Neuronal stem cell (in vitro differentiated cells): ENCODE data around the gene GCG.

Experiments
- DNase-seq: peaks from one replicate; pipeline ENCODE4 v3.0.0-alpha.2; 2013; ENCODE audit warnings: low spot score
- H2AFZ ChIP-seq: one replicate; pipeline ENCODE4 v1.6.1; 2013; ENCODE audit warnings: mild to moderate bottlenecking, low read length, inconsistent platforms
- H2AK5ac ChIP-seq: 2 replicates; pipeline ENCODE4 v1.6.1; 2013; ENCODE audit warnings: low read depth, mild to moderate bottlenecking, inconsistent platforms, low read length, moderate library complexity, mixed read lengths
- H2BK120ac ChIP-seq: 2 replicates; pipeline ENCODE4 v1.6.1; 2013; ENCODE audit warnings: low read depth, mild to moderate bottlenecking, inconsistent platforms, low read length, moderate library complexity, mixed read lengths
- H2BK12ac ChIP-seq: one replicate; pipeline ENCODE4 v1.6.1; 2013; ENCODE audit warnings: low read length, inconsistent platforms
- H2BK15ac ChIP-seq: 2 replicates; pipeline ENCODE4 v1.6.1; 2013; ENCODE audit warnings: mild to moderate bottlenecking, low read length, inconsistent platforms, mixed read lengths
- H2BK5ac ChIP-seq: one replicate; pipeline ENCODE4 v1.6.1; 2013; ENCODE audit warnings: inconsistent platforms, mild to moderate bottlenecking, low read length, moderate library complexity
- H3K14ac ChIP-seq: one replicate; pipeline ENCODE4 v1.6.1; 2013; ENCODE audit warnings: low read length, inconsistent platforms
- H3K18ac ChIP-seq: 2 replicates; pipeline ENCODE4 v1.6.1; 2013; ENCODE audit warnings: low read length, inconsistent platforms
- H3K23ac ChIP-seq: 2 replicates; pipeline ENCODE4 v1.6.1; 2013; ENCODE audit warnings: low read depth, mild to moderate bottlenecking, mixed read lengths, low read length, inconsistent platforms; ENCODE audit not compliant: poor library complexity
- H3K27ac ChIP-seq: replicated peaks from 3 replicates; pipeline ENCODE4 v1.5.1; 2013; ENCODE audit warnings: low read length, inconsistent platforms
- H3K27me3 ChIP-seq, 3 experiments: 2 replicates each; pipeline ENCODE4 v1.6.1; 2013; ENCODE audit warnings: low read length in 3 of 3, mild to moderate bottlenecking in 2 of 3, inconsistent platforms in 1 of 3, low read depth in 1 of 3, mixed read lengths in 1 of 3, moderate library complexity in 1 of 3; ENCODE audit not compliant: control insufficient read depth in 3 of 3, insufficient read depth in 3 of 3
- H3K36me3 ChIP-seq, 2 donors: replicated peaks in 1 of 2; 2 replicates each; pipeline ENCODE4 v1.6.1; 2013; ENCODE audit warnings: low read length in 2 of 2; ENCODE audit not compliant: control insufficient read depth in 2 of 2, insufficient read depth in 2 of 2
- H3K4ac ChIP-seq: 2 replicates; pipeline ENCODE4 v1.6.1; 2013; ENCODE audit warnings: inconsistent platforms, mild to moderate bottlenecking, low read length, moderate library complexity
- H3K4me1 ChIP-seq, 2 donors: 1 replicate in 1 of 2; 2 replicates in 1 of 2; pipeline ENCODE4 v1.6.1; 2013; ENCODE audit warnings: low read length in 2 of 2, low read depth in 1 of 2; ENCODE audit not compliant: control insufficient read depth in 2 of 2, insufficient read depth in 1 of 2
- H3K4me2 ChIP-seq: one replicate; pipeline ENCODE4 v1.6.1; 2013; ENCODE audit warnings: mild to moderate bottlenecking, low read length, inconsistent platforms; ENCODE audit not compliant: insufficient read depth, poor library complexity, severe bottlenecking
- H3K4me3 ChIP-seq, 2 donors: 2 replicates each; pipeline ENCODE4 v1.5.1; 2013; ENCODE audit warnings: low read length in 2 of 2, mild to moderate bottlenecking in 2 of 2, inconsistent platforms in 1 of 2, moderate library complexity in 1 of 2
- H3K79me1 ChIP-seq: one replicate; pipeline ENCODE4 v1.6.1; 2013; ENCODE audit warnings: low read depth, mild to moderate bottlenecking, inconsistent platforms, low read length, moderate library complexity
- H3K9ac ChIP-seq: one replicate; pipeline ENCODE4 v1.6.1; 2013; ENCODE audit warnings: mild to moderate bottlenecking, low read depth, low read length, inconsistent platforms; ENCODE audit not compliant: poor library complexity
- H3K9me3 ChIP-seq, 2 donors: replicated peaks in 1 of 2; 2 replicates each; pipeline versions ENCODE3 to v1.6.1; 2013; ENCODE audit warnings: low read length in 2 of 2, mild to moderate bottlenecking in 2 of 2, inconsistent platforms in 1 of 2, low read depth in 1 of 2, mixed read lengths in 1 of 2, moderate library complexity in 1 of 2; ENCODE audit not compliant: control insufficient read depth in 2 of 2, insufficient read depth in 1 of 2
- H4K8ac ChIP-seq: one replicate; pipeline ENCODE4 v1.6.1; 2013; ENCODE audit warnings: low read depth, mild to moderate bottlenecking, inconsistent platforms, low read length, moderate library complexity
- H4K91ac ChIP-seq: one replicate; pipeline ENCODE4 v1.6.1; 2013; ENCODE audit warnings: low read length, low read depth, mild to moderate bottlenecking, inconsistent platforms; ENCODE audit not compliant: poor library complexity
- WGBS, 2 donors: extraction: QIAGEN DNeasy Blood & Tissue Kit; methylation state at CpG; one replicate each; pipeline ENCODE4 v1.1.7; 2013; ENCODE audit warnings: missing lambda C conversion rate in 2 of 2, mixed read lengths in 1 of 2; ENCODE audit not compliant: insufficient read length in 2 of 2, insufficient replicate concordance in 1 of 2; ENCODE audit errors: extremely low coverage in 2 of 2; 5-methylcytosine and 5-hydroxymethylcytosine counted together

GCG gene

DNA sequence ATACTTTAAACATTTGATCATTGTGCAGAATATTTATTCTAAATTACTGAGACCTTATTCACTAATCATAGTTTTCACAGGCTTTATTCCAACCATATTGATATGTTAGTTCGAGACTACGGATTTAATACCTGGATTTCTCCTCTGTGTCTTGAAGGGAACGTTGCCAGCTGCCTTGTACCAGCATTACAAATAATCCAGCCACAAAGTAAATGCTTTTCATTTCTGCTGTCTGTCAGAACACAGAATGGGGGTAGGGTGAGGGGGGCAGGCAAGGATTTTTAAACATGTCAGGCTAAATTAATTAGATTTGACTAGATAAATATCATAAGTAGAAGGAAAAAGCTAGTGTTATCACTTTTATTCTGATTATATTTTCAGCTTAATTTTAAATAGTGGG is 3.1 kb downstream of the GCG start:
- Histone ChIP-seq H3K4ac (no peak overlapping the region), H3K18ac (no peak overlapping the region), H3K14ac (no peak overlapping the region), H3K4me1 (no peaks in the 10 kb centered on the region), H2BK120ac (no peak overlapping the region), H2AK5ac (no peak overlapping the region), H2AFZ (no peak overlapping the region), H3K4me2 (no peak overlapping the region), H3K27ac (no peak overlapping the region), H2BK15ac (no peak overlapping the region), H4K91ac (no peak overlapping the region), H2BK12ac (no peak overlapping the region), H3K36me3 (no peaks in the 10 kb centered on the region), H4K8ac (no peak overlapping the region), H3K27me3 (peaks cover 0 to 5% (median 0%) of the 10 kb centered on the region in 3 experiments), H3K4me3 (no peak overlapping the region), H3K9me3 (no peaks in the 10 kb centered on the region), H3K79me1 (no peaks in the 10 kb centered on the region), H3K23ac (no peak overlapping the region), H3K9ac (no peak overlapping the region), H2BK5ac (no peak overlapping the region)
- no CpG with 5 or more reads among the region's 3 CpGs for WGBS, 2 donors
- DNase-seq: no peak

DNA sequence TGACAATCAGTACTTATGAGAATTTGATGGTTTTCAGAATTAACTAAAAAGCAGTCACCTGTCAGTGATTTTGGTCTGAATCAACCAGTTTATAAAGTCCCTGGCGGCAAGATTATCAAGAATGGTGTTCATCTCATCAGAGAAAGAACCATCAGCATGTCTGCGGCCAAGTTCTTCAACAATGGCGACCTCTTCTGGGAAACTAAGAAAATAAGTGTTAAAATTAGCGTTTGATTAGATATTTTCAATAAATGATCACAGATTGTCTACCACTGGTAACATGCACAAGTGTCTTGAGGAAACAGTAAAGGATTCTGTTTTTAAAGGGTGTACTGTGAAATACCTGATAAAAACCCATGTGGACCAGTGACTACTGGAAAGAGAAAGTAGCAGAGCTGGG is 8.1 kb downstream of the GCG start:
- H2AFZ ChIP-seq: no peak overlapping the region

DNA sequence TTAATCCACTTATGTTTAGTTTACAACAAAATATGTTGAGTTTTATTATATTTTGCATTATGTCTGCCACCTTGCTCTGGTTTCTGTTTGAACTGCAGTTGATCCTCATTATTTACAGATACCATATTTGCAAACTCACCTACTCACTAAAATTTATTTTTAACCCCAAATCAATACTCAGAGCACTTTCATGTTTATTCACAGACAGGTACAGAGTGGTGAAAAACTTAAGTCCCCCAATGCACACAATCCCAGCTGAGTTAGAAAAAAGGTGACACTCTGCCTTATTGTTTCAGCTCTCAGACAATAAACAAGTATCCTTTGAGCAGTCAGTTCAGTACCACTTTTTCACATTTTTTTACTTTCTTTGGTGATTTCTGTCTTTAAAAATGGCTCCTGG is 13.7 kb downstream of the GCG start:
- Histone ChIP-seq H3K23ac (no peak overlapping the region), H2BK12ac (no peak overlapping the region), H3K79me1 (no peaks in the 10 kb centered on the region), H3K4me2 (no peak overlapping the region), H3K4ac (no peak overlapping the region), H3K14ac (no peak overlapping the region), H3K27me3 (no peaks in the 10 kb centered on the region), H3K27ac (no peak overlapping the region), H2BK120ac (no peak overlapping the region), H4K8ac (no peak overlapping the region), H3K4me3 (no peak overlapping the region), H3K9me3 (no peaks in the 10 kb centered on the region), H3K9ac (no peak overlapping the region), H2BK15ac (no peak overlapping the region), H4K91ac (no peak overlapping the region), H3K18ac (no peak overlapping the region), H3K4me1 (no peaks in the 10 kb centered on the region), H3K36me3 (no peaks in the 10 kb centered on the region), H2AFZ (no peak overlapping the region), H2BK5ac (no peak overlapping the region), H2AK5ac (no peak overlapping the region)
- no peak for DNase-seq

More for the DNA sequence above, 8.1 kb downstream of the GCG start:
- Histone ChIP-seq H2AK5ac (no peak overlapping the region), H3K27ac (no peak overlapping the region), H3K4ac (no peak overlapping the region), H3K4me3 (no peak overlapping the region), H4K91ac (no peak overlapping the region), H2BK120ac (no peak overlapping the region), H3K79me1 (no peaks in the 10 kb centered on the region), H3K4me2 (no peak overlapping the region), H3K9ac (no peak overlapping the region), H3K27me3 (peaks cover 0 to 3% (median 0%) of the 10 kb centered on the region in 3 experiments), H2BK15ac (no peak overlapping the region), H4K8ac (no peak overlapping the region), H3K18ac (no peak overlapping the region), H3K23ac (no peak overlapping the region), H2BK12ac (no peak overlapping the region), H3K4me1 (no peaks in the 10 kb centered on the region), H3K9me3 (no peaks in the 10 kb centered on the region), H3K36me3 (no peaks in the 10 kb centered on the region), H3K14ac (no peak overlapping the region), H2BK5ac (no peak overlapping the region)
- DNase-seq: no peak
- WGBS, 2 donors: no CpG with 5 or more reads among the region's 4 CpGs

DNA sequence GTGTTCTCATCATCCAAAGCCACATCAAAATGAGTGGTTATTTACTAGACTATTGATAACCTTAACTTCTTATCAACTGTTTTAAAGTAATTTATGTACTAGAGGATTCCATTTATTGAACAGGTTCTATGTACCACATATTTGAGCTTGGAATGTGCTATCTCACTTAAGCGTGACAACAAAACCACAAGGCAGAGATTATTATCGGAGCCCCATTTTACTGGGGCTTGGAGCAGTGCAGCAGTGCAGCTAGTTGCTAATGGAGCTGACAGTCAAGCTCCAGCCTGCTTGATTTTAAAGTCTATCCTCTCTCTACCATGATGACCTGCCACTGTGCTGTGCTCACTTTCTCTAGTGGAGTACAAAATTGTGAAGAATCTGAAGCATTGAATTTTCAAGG is 24.6 kb downstream of the GCG start:
- H3K4me2 ChIP-seq: no peak overlapping the region
- no peaks in the 10 kb centered on the region for H3K9me3 ChIP-seq
- no peak overlapping the region for H2BK5ac ChIP-seq
- H3K18ac ChIP-seq: no peak overlapping the region
- no peak overlapping the region for H2BK120ac ChIP-seq
- H3K27me3 ChIP-seq: peaks cover 0 to 6% (median 0%) of the 10 kb centered on the region in 3 experiments
- H3K4me1 ChIP-seq: peaks cover 0 to 3% of the 10 kb centered on the region in 2 donors
- no CpG with 5 or more reads among the region's 2 CpGs for WGBS, 2 donors
- no peak overlapping the region for H4K8ac ChIP-seq
- DNase-seq: no peak
- no peak overlapping the region for H2AK5ac ChIP-seq
- no peak overlapping the region for H3K14ac ChIP-seq
- H3K36me3 ChIP-seq: no peaks in the 10 kb centered on the region
- no peak overlapping the region for H2AFZ ChIP-seq
- H4K91ac ChIP-seq: no peak overlapping the region
- no peak overlapping the region for H3K4ac ChIP-seq
- H2BK12ac ChIP-seq: no peak overlapping the region
- no peaks in the 10 kb centered on the region for H3K79me1 ChIP-seq
- H3K9ac ChIP-seq: no peak overlapping the region
- H3K23ac ChIP-seq: no peak overlapping the region
- H2BK15ac ChIP-seq: no peak overlapping the region
- H3K27ac ChIP-seq: no peak overlapping the region
- H3K4me3 ChIP-seq: no peak overlapping the region
